ENCODE measurements around the gene SF3A1.
A peak's percentile ranks its signal among the peaks of the same experiment; 100 is the strongest.
"Not testable (repeated sequence)": the region's sequence is repeated elsewhere in the genome, so short reads cannot be mapped to it uniquely, and the experiment has no call there.

SF3A1 gene, protein sequence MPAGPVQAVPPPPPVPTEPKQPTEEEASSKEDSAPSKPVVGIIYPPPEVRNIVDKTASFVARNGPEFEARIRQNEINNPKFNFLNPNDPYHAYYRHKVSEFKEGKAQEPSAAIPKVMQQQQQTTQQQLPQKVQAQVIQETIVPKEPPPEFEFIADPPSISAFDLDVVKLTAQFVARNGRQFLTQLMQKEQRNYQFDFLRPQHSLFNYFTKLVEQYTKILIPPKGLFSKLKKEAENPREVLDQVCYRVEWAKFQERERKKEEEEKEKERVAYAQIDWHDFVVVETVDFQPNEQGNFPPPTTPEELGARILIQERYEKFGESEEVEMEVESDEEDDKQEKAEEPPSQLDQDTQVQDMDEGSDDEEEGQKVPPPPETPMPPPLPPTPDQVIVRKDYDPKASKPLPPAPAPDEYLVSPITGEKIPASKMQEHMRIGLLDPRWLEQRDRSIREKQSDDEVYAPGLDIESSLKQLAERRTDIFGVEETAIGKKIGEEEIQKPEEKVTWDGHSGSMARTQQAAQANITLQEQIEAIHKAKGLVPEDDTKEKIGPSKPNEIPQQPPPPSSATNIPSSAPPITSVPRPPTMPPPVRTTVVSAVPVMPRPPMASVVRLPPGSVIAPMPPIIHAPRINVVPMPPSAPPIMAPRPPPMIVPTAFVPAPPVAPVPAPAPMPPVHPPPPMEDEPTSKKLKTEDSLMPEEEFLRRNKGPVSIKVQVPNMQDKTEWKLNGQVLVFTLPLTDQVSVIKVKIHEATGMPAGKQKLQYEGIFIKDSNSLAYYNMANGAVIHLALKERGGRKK
- 173 reads per million, percentile 91 among the genes with 10 or more reads in this experiment for total RNA-seq

- peak; percentile 79 for DNase-seq
Observed at GRCh38 chr22:30356449-30357235, at the start of gene SF3A1, which contains the start of gene CCDC157. Gene SF3A1 (minus strand): TSS chr22:30356894. CDS start chr22:30356792, 102 bp downstream. Gene CCDC157 (plus strand): TSS chr22:30357007. CDS start chr22:30366001, 8,994 bp downstream.

DNA sequence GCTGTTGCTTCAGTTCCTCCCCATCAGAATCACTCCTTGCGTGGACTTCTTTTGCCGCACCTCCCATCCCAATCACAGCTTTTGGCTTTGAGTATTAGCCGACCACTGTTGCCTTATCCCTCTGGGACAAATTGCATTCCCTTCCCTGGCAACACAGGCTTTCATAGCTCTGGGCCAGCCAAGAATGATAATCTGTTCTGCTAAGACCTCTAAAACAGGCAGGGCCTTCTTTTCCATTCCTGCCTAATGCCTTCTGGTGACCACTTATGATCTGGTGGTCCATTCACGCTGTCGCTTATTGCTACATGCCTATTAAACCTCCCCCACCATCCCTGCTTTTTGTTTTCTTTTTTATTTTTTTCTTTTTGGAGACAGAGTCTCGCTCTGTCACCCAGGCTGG is 49.7 kb upstream of the SF3A1 start:
- no peak for DNase-seq

GRCh38 chr22:30405731-30406130 is 49.0 kb upstream of the SF3A1 start:
- no peak for DNase-seq

GRCh38 chr22:30404307-30404706 is 47.6 kb upstream of the SF3A1 start:
- no peak for DNase-seq

GRCh38 chr22:30402766-30403104 is 46.0 kb upstream of the SF3A1 start:
- not testable (repeated sequence) for DNase-seq

- DNase-seq = no peak
Observed at GRCh38 chr22:30402028-30402765, 45.5 kb upstream of the SF3A1 start.

GRCh38 chr22:30401024-30401423 is 44.3 kb upstream of the SF3A1 start:
- not testable (repeated sequence) for DNase-seq

GRCh38 chr22:30400159-30400558 is 43.5 kb upstream of the SF3A1 start:
- DNase-seq = no peak

- DNase-seq = no peak
Observed at GRCh38 chr22:30399718-30400117, 43.0 kb upstream of the SF3A1 start.

DNA sequence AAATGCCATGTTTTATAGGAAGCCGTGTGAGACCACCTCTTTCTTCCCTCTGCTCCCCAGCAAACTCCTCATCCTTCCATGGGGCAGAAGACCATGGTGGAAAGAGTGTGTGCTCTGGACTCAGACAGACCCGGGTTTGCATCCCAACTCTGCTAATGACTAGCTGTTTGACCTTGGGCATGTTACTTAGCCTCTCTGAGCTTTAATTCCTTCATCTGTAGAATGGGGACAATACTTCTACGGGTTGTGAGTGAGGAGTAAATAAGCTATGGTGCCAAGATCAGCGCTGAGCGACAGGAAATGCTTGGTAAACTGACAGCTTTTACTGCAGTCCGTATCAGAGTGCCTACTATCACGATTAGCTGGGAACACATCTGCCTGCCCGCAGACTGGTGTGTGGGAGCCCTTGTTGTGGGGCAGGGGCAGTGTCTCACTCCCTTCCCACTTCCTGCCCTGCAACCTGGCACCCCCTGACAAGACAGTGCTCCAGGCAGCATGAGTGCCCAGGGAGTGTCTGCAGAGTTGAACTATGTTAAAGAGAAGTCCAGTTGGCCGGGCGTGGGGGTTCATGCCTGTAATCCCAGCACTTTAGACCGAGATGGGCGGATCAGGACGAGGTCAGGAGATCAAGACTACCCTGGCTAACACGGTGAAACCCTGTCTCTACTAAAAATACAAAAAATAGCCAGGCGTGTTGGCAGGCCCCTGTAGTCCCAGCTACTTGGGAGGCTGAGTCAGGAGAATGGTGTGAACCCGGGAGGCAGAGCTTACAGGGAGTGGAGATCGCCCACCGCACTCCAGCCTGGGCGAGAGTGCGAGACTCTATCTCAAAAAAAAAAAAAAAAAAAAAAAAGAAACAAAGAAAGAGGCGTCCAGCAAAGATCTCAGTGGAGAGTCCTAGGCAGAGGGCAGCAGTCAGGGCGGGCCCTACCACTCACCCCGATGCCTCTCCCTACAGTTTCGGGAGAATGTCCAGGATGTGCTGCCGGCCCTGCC is 42.3 kb upstream of the SF3A1 start:
- no peak for DNase-seq

DNA sequence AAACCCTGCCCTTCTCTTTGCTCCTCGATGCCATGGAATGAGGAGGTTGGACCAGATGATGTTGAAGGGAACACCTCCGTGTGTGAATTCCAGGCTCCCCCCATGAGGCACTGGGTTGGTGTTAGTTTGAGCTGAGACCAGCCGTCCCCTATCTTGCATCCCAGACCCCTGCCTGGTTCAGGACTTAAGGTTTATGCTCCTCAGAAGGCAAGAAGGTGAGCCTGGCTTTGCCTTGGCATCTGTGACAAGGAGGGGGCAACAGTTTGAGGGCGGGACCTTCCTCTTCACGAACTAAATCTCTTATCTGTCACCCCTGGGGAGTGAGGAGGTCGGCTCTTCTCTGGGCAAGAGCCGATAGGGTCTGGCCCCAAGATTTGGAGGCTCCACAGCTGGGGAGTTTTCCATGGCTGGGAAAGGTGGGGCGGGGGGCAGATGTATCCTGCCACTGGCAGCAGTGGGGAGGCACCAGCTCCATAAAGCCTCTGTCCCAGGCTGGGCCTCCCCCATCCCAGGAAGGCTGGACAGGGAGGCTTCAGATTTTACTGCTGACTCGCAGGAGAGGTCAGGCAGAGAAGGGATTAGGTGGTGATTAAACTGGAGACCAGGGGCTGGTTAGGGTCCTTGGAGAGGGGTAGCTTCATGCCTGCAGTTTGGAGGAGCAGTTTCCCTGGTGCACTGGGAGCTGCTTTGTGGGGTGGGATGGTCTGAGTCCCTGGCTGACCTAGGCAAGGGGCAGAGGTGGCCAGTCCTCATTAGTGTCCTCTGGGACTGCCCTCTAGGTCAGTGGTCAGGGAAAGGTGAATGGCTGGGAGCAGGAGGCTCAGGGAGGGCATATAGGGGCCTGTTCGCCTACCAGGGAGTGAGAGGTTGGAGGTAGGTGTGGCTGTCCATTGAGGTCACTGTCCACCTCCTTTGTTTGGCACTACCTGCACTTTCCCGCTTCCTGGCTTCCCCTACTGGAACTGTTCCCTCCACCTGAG is 41.3 kb upstream of the SF3A1 start:
- DNase-seq = no peak

- DNase-seq = peak; percentile 51
Observed at GRCh38 chr22:30396871-30397655, 40.4 kb upstream of the SF3A1 start, which contains the start of gene SEC14L2. Gene SEC14L2 (plus strand): TSS chr22:30397018. CDS start chr22:30397117, 99 bp downstream.

DNA sequence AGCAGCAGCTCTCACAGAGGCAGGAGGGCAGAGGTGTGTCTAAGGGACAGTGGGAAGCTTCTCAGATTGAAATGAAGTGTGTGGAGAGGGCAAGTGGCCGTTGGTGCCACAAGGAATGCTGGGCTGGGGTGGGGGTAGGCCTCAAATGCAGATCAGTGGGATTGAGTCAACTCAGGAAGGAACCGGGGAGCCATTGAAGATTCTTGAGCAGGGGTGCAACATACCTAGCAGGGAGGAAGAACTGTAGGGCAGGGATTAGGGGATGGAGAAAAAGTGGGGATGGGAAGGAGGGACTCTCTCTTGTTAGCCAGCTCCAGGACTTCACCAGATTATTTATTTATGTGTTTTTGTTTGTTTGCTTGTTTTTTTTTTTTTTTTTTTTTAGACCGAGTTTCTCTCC is 37.2 kb upstream of the SF3A1 start:
- no peak for DNase-seq

DNA sequence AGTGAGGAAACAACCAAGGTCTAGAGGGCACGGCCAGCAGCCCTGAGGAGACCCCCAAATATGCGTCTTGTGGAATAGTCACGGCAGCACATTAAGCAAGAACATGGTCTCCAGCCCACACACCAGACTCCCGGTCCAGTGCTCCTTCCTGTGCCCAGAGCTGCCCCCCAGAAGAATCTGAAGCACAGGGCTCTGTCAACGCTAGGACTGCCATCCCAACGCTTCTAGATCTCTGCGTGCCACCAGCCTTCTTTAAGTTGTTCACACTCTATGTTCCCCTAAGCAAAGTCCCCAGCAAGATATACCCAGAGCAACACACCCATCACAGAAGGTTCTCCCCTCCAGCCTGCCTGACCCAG is 36.6 kb upstream of the SF3A1 start:
- no peak for DNase-seq

DNA sequence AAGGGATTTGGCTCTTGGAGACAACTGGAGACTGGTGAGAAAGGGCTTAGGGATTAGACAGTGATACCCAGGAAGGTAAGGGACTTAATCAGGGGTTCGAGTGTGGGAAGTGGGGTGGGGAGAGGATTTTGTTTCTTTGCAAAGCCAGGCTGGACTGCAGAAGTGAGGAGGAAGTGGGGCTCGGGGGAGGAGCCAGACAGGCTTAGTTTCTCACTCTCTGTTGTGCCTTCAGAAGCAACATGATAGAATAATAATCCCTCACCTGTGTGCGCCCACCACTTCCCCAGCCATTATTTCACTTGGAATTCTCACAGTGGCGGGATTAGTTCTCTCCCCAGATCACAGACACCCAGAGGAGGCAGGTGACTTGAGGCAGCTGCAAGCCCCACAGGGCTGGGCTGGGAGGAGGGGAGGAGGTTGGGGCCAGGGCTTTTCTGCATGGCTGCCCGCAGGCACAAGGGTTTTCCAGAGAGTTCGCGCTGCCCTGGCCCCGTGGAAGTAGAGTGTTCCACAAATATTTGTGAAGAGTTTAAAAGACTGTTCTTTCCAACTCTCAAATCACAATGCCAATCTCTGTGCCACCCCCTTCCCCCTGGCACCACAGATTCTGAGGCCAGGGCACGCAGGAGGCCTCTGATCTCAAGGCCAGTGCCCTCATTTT is 36.1 kb upstream of the SF3A1 start:
- no peak for DNase-seq

DNA sequence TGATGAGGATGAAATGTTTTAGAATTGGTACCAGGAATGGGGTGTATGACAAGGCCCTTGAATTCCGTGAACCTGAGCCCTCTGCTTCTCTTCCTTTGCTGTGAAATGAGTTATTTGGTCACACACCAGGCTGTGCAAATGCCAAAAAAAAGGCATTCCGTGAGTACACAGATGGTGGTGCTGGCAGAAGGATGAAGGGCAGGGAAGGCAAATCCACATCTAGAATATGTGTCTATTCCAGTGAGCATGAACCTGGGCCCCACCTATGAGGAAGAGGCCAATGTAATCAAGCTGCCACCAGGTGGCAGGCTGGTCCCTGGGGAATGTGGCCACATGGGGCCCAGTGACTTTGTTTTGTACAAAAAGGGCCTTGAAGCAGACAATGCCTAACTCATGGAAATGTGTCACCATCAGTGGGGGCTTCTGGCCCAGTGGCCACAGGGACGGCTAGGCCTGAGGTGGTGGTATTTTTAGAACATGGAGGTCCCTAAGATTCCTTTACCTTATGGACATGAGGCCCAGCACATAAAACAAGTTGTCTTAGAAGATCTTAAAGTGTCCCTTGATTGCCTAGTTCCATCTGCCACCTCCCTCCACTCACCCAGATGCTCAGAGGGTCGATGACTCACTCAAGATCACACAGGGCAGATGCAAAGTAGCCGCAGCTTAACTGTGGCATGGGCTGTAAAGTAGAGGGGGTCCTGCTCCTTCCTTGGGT is 34.4 kb upstream of the SF3A1 start:
- peak; percentile 75 for DNase-seq
